Stimulated activated CD8-positive, alpha-beta memory T cell treated with anti-CD3 and anti-CD28 coated beads, Interleukin-15, amount 100 ng/mL, for 4 hours (primary cell): ENCODE data around the gene ACYP2.
"Not testable (repeated sequence)": the region's sequence is repeated elsewhere in the genome, so short reads cannot be mapped to it uniquely, and the experiment has no call there.

Experiments
- DNase-seq, 2 donors: peaks; one replicate each; pipeline ENCODE4 v3.0.0-alpha.2; 2020; ENCODE audit warnings: low read depth in 2 of 2

ACYP2 gene

GRCh38 chr2:54099370-54099769 is 16.0 kb upstream of the ACYP2 start:
- no peak for DNase-seq

GRCh38 chr2:54099829-54100585 is 15.4 kb upstream of the ACYP2 start:
- DNase-seq = no peak

- DNase-seq = no peak
Observed at GRCh38 chr2:54100772-54101171, 14.6 kb upstream of the ACYP2 start.

- no peak for DNase-seq
Observed at GRCh38 chr2:54103454-54104314, 11.7 kb upstream of the ACYP2 start.

GRCh38 chr2:54106631-54107454 is 8.6 kb upstream of the ACYP2 start:
- DNase-seq = no peak

GRCh38 chr2:54107455-54107764 is 8.0 kb upstream of the ACYP2 start:
- DNase-seq = no peak

GRCh38 chr2:54107903-54108615 is 7.4 kb upstream of the ACYP2 start:
- no peak for DNase-seq

- DNase-seq = no peak
Observed at GRCh38 chr2:54109848-54110247, 5.6 kb upstream of the ACYP2 start.

- not testable (repeated sequence) for DNase-seq
Observed at GRCh38 chr2:54114479-54114878, 936 bp upstream of the ACYP2 start.

GRCh38 chr2:54114936-54115283 is 505 bp upstream of the ACYP2 start:
- no peak for DNase-seq

- not testable (repeated sequence) for DNase-seq
Observed at GRCh38 chr2:54116598-54116997, 1.2 kb downstream of the ACYP2 start.

GRCh38 chr2:54120950-54121349 is 5.5 kb downstream of the ACYP2 start:
- DNase-seq = no peak

- DNase-seq = no peak
Observed at GRCh38 chr2:54122171-54122935, 6.9 kb downstream of the ACYP2 start.

GRCh38 chr2:54122939-54123338 is 7.5 kb downstream of the ACYP2 start:
- DNase-seq = no peak

GRCh38 chr2:54127174-54127573 is 11.8 kb downstream of the ACYP2 start:
- not testable (repeated sequence) for DNase-seq

- no peak for DNase-seq
Observed at GRCh38 chr2:54133056-54133455, 17.6 kb downstream of the ACYP2 start.

GRCh38 chr2:54139210-54139609 is 23.8 kb downstream of the ACYP2 start:
- DNase-seq = no peak

GRCh38 chr2:54143780-54144179 is 28.4 kb downstream of the ACYP2 start:
- no peak for DNase-seq

GRCh38 chr2:54148391-54148790 is 33.0 kb downstream of the ACYP2 start:
- no peak for DNase-seq

GRCh38 chr2:54149638-54150441 is 34.4 kb downstream of the ACYP2 start:
- no peak for DNase-seq
